AG04450 (cell line): ENCODE measurements around the gene LINC00632. TPM values are rescaled to one million over a fixed set of nuclear protein-coding genes. Genes with fewer than 3 reads are reported as not detected.

Experiments
- CTCF ChIA-PET: fragments of 300-600, 350-600 bp; formaldehyde crosslinking; extraction: SDS; loops from one replicate; lab custom pipeline; 2022; ENCODE audit warnings: antibody characterized with exemption, inconsistent platforms; lab: Charles Lee
- POLR2A ChIA-PET: fragments of 350-600 bp; formaldehyde crosslinking; extraction: SDS; loops from one replicate; lab custom pipeline; 2021; ENCODE audit warnings: antibody characterized with exemption, inconsistent platforms; lab: Yijun Ruan, JAX
- DNase-seq: peaks from one replicate; pipeline ENCODE4 v3.0.0-alpha.2; 2011; ENCODE audit warnings: low read depth, low spot score
- H3K27ac ChIP-seq: one replicate; pipeline ENCODE4 v1.5.1; 2012; ENCODE audit warnings: low read depth, low read length, control low read depth
- H3K27me3 ChIP-seq: one replicate; pipeline ENCODE4 v1.6.0; 2012; ENCODE audit warnings: low read length; ENCODE audit not compliant: control insufficient read depth, insufficient read depth
- H3K4me3 ChIP-seq: 2 replicates; pipeline ENCODE4 v1.5.1; 2011; ENCODE audit warnings: mild to moderate bottlenecking, low read depth, low read length, control low read depth
- H3K9me3 ChIP-seq: 2 replicates; pipeline ENCODE4 v1.5.1; 2012; ENCODE audit warnings: low read length; ENCODE audit not compliant: control insufficient read depth, insufficient read depth
- polyA plus RNA-seq: library from polyadenylated mRNA; depleted of rRNA; stranded (reverse); fragments of >200 nt; gene quantifications from 2 replicates; pipeline ENCODE4 v1.2.3, GENCODE V29; 2011
- TF ChIP-seq, protein P1 (sequence below): IDR thresholded peaks from 2 replicates; pipeline ENCODE4 v1.5.1; 2011; ENCODE audit warnings: low read depth, low read length, control low read depth, inconsistent platforms

The LINC00632 gene
- polyA plus RNA-seq, 1 experiment: 69.9 TPM

- H3K4me3 ChIP-seq: peak overlapping the region; percentile 65
- POLR2A ChIA-PET: interaction anchor here (0.6 to 1.2 kb wide), 2 partner anchors 30 to 902 kb away, joined by 3 to 6 read pairs; no protein-coding TSS in a partner anchor
- TF ChIP-seq, protein P1, sequence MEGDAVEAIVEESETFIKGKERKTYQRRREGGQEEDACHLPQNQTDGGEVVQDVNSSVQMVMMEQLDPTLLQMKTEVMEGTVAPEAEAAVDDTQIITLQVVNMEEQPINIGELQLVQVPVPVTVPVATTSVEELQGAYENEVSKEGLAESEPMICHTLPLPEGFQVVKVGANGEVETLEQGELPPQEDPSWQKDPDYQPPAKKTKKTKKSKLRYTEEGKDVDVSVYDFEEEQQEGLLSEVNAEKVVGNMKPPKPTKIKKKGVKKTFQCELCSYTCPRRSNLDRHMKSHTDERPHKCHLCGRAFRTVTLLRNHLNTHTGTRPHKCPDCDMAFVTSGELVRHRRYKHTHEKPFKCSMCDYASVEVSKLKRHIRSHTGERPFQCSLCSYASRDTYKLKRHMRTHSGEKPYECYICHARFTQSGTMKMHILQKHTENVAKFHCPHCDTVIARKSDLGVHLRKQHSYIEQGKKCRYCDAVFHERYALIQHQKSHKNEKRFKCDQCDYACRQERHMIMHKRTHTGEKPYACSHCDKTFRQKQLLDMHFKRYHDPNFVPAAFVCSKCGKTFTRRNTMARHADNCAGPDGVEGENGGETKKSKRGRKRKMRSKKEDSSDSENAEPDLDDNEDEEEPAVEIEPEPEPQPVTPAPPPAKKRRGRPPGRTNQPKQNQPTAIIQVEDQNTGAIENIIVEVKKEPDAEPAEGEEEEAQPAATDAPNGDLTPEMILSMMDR: no peak
- DNase-seq: peak; percentile 18
- peak overlapping the region; percentile 93 for H3K27ac ChIP-seq
- CTCF ChIA-PET: interaction anchor here (0.5 to 4.1 kb wide), 4 partner anchors 9 to 514 kb away, joined by 3 to 20 read pairs (median 8); no protein-coding TSS in a partner anchor
- H3K27me3 ChIP-seq: no peaks in the 10 kb centered on the region
- no peaks in the 10 kb centered on the region for H3K9me3 ChIP-seq
These were observed 54.9 kb downstream of the LINC00632 start for GRCh38 chrX:140764401-140764919.

- peak overlapping the region; percentile 93 for H3K27ac ChIP-seq
- peak; percentile 26 for DNase-seq
- POLR2A ChIA-PET: interaction anchor here (0.6 to 1.2 kb wide), 2 partner anchors 29 to 902 kb away, joined by 3 to 6 read pairs; no protein-coding TSS in a partner anchor
- no peaks in the 10 kb centered on the region for H3K27me3 ChIP-seq
- no peaks in the 10 kb centered on the region for H3K9me3 ChIP-seq
- peak overlapping the region; percentile 65 for H3K4me3 ChIP-seq
- CTCF ChIA-PET: interaction anchor here (0.5 to 4.1 kb wide), 16 partner anchors 10 to 1559 kb away, joined by 3 to 20 read pairs (median 4); no protein-coding TSS in a partner anchor
- TF ChIP-seq, protein P1: no peak
These were observed 55.7 kb downstream of the LINC00632 start for GRCh38 chrX:140765043-140765784.

DNA sequence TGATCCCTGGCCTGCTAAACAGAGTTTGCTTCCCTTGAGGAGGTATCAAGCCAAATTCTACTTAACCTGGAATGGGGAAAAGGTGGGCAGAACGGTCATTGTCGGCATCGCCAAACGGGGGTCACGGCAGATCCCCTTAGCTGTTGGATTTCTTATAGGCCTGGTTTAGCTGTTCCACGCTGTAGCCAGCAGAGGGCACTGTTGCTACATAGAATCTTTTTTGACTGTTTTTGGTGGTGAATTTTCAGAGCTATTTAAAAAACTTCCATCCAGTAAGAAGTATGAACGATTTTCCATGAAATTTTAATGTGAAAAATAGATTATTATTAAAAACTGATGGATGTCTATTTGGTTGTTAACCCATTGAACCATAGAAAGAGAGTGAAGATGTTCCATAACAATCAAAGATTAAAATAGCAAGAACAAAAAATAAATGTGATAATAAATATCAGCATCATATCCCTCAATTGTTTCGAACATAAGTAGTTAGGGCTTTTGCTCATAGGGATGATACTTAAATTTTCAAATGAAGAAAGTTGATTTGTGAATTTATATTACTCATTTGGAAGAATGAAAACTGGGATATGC lies 56.6 kb downstream of the LINC00632 start:
- TF ChIP-seq, protein P1: peak; percentile 72
- Histone ChIP-seq H3K9me3 (no peaks in the 10 kb centered on the region), H3K27ac (peak overlapping the region; percentile 31), H3K4me3 (peak overlapping the region; percentile 65), H3K27me3 (no peaks in the 10 kb centered on the region)
- CTCF ChIA-PET: interaction anchor here (0.6 to 4.1 kb wide), 16 partner anchors 9 to 1558 kb away, joined by 3 to 20 read pairs (median 4); no protein-coding TSS in a partner anchor
- POLR2A ChIA-PET: no interaction called here
- peak; percentile 27 for DNase-seq

- ChIA-PET CTCF (interaction anchor here (1.2 to 2.0 kb wide), 2 partner anchors 151 to 511 kb away, joined by 5 to 8 read pairs; no protein-coding TSS in a partner anchor), POLR2A (no interaction called here)
- H3K27me3 ChIP-seq: no peaks in the 10 kb centered on the region
- DNase-seq: no peak
- TF ChIP-seq, protein P1: no peak
- no peak overlapping the region for H3K4me3 ChIP-seq
- H3K9me3 ChIP-seq: no peaks in the 10 kb centered on the region
- no peak overlapping the region for H3K27ac ChIP-seq
These were observed 58.1 kb downstream of the LINC00632 start for GRCh38 chrX:140767646-140768045.
